ENCODE measurements around the gene NECAB3.

- TF ChIP-seq, protein P1, sequence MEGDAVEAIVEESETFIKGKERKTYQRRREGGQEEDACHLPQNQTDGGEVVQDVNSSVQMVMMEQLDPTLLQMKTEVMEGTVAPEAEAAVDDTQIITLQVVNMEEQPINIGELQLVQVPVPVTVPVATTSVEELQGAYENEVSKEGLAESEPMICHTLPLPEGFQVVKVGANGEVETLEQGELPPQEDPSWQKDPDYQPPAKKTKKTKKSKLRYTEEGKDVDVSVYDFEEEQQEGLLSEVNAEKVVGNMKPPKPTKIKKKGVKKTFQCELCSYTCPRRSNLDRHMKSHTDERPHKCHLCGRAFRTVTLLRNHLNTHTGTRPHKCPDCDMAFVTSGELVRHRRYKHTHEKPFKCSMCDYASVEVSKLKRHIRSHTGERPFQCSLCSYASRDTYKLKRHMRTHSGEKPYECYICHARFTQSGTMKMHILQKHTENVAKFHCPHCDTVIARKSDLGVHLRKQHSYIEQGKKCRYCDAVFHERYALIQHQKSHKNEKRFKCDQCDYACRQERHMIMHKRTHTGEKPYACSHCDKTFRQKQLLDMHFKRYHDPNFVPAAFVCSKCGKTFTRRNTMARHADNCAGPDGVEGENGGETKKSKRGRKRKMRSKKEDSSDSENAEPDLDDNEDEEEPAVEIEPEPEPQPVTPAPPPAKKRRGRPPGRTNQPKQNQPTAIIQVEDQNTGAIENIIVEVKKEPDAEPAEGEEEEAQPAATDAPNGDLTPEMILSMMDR (conservative IDR thresholded peaks at IDR 0.05; ENCODE audit: low read depth, low read length): no peak
- no peak for TF ChIP-seq RCOR1 (IDR thresholded peaks at IDR 0.05; ENCODE audit: insufficient replicate concordance, low read length)
- TF ChIP-seq, protein P2, sequence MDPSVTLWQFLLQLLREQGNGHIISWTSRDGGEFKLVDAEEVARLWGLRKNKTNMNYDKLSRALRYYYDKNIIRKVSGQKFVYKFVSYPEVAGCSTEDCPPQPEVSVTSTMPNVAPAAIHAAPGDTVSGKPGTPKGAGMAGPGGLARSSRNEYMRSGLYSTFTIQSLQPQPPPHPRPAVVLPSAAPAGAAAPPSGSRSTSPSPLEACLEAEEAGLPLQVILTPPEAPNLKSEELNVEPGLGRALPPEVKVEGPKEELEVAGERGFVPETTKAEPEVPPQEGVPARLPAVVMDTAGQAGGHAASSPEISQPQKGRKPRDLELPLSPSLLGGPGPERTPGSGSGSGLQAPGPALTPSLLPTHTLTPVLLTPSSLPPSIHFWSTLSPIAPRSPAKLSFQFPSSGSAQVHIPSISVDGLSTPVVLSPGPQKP (IDR thresholded peaks at IDR 0.05; ENCODE audit: borderline replicate concordance, low read depth, low read length): no peak
- no peak for TF ChIP-seq USF2 (IDR thresholded peaks at IDR 0.05; ENCODE audit: low read depth, low read length)
- TF ChIP-seq RFX5 (IDR thresholded peaks at IDR 0.05; ENCODE audit: low read depth, low read length): no peak
- TF ChIP-seq RAD21 (IDR thresholded peaks at IDR 0.05; ENCODE audit: low read length): no peak
Measured at GRCh38 chr20:33640287-33640686, 33.9 kb downstream of the NECAB3 start.

All from IMR-90 (cell line).